ENCODE results near the gene UGT1A9. TPM values are rescaled to one million over a fixed set of nuclear protein-coding genes. Genes with fewer than 3 reads are reported as not detected.

The UGT1A9 gene
- total RNA-seq, 4 donors from 2014 or later = not detected

DNA sequence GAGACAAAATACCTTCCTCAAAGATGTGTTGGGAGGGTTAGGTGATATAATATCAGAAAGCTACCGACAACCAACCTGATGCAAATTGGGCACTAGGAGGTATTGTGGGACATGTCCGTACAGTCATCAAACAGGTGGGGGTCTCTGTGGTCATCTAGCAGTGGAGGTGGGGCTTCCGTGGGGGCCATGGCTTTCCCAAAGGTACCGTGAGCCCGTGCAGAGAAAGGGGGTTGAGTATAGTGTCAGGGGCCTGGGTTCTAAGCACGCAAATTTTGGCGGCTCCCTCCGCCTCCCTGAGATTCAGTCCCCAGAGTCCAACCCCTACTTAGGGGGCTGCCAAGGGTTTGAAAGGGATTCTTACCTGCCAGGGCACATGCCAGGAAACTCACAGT lies 150.0 kb downstream of the UGT1A9 start:
- DNase-seq (ENCODE audit: low spot score) (no peak), ATAC-seq (ENCODE audit: low FRiP score) (no peak)
- TF ChIP-seq, protein P1, sequence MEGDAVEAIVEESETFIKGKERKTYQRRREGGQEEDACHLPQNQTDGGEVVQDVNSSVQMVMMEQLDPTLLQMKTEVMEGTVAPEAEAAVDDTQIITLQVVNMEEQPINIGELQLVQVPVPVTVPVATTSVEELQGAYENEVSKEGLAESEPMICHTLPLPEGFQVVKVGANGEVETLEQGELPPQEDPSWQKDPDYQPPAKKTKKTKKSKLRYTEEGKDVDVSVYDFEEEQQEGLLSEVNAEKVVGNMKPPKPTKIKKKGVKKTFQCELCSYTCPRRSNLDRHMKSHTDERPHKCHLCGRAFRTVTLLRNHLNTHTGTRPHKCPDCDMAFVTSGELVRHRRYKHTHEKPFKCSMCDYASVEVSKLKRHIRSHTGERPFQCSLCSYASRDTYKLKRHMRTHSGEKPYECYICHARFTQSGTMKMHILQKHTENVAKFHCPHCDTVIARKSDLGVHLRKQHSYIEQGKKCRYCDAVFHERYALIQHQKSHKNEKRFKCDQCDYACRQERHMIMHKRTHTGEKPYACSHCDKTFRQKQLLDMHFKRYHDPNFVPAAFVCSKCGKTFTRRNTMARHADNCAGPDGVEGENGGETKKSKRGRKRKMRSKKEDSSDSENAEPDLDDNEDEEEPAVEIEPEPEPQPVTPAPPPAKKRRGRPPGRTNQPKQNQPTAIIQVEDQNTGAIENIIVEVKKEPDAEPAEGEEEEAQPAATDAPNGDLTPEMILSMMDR (IDR thresholded peaks at IDR 0.05) = no peak

DNA sequence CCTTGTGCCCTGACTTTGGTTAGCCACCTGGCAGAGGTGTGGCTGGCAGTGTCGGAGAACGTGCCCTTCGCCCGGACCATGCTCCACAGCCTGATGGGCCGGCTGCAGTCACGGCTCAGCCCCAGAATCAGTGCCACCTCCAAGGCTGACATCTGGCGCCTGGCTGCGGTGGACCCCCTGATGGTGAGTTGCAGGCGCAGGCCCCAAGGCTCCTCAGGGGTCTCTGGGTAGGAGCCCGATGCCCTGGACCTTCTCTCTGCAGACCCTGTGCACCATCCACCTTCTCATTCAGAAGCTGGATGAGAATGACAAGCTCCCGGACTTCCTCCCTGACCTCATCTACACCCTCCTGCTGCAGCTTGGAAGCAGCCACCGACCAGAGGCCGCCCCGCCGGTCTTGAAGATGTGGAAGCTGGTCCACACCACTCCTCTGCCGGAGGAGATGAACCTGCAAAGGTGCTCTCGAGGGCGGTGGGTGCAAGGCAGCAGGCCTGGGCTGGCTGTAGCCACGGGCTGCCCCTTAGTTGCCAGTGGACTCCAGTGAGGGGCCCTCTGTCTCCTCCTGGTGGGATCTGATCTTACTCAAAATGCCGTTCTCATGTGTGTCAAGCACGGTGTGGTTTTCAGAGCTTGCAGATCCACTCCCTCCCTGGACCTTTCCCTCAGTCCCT lies 150.5 kb downstream of the UGT1A9 start:
- TF ChIP-seq, protein P1 (IDR thresholded peaks at IDR 0.05) = no peak
- no peak for DNase-seq (ENCODE audit: low spot score)
- ATAC-seq (ENCODE audit: low FRiP score) = no peak

Other genes with a start within 250 kb of the UGT1A9 start
- gene USP40, start 105.1 kb upstream of the UGT1A9 start, total RNA-seq = 10 to 100 TPM; 23.4 to 50.6 (median 35.1) TPM
- gene UGT1A8, start 54.3 kb upstream of the UGT1A9 start, total RNA-seq = not detected
- not detected for gene UGT1A10, start 35.5 kb upstream of the UGT1A9 start, total RNA-seq
- not detected for gene UGT1A7, start 10.0 kb downstream of the UGT1A9 start, total RNA-seq
- gene UGT1A6, start 21.0 kb downstream of the UGT1A9 start, total RNA-seq = under 1 TPM in 1 of 4 donors, not detected in 3; 0.82 TPM
- gene UGT1A5, start 41.0 kb downstream of the UGT1A9 start, total RNA-seq = not detected
- not detected for gene UGT1A4, start 46.8 kb downstream of the UGT1A9 start, total RNA-seq
- not detected for gene UGT1A3, start 57.1 kb downstream of the UGT1A9 start, total RNA-seq
- gene UGT1A1, start 88.4 kb downstream of the UGT1A9 start, total RNA-seq = not detected
- gene MROH2A, start 106.4 kb downstream of the UGT1A9 start, total RNA-seq = not detected
- gene HJURP, start 182.6 kb downstream of the UGT1A9 start, total RNA-seq = 1 to 10 TPM in 1 of 4 donors, under 1 TPM in 2, not detected in 1; 0.09 to 2.3 (median 0.13) TPM
- gene TRPM8, start 245.5 kb downstream of the UGT1A9 start, total RNA-seq = not detected

Measured in omental fat pad (tissue), 4 donors.